Measurements from ENCODE around the gene PLCXD3.

GRCh38 chr5:41356786-41357185 is 153.6 kb downstream of the PLCXD3 start:
- no peak for TF ChIP-seq CTCF (IDR thresholded peaks at IDR 0.05)
- TF ChIP-seq SIN3A (IDR thresholded peaks at IDR 0.05; ENCODE audit: borderline replicate concordance, insufficient read depth, low read depth, low read length), result no peak

Data from Panc1 (cell line).